ENCODE measurements around the gene RIN2. TPM values are rescaled to one million over a fixed set of nuclear protein-coding genes. Genes with fewer than 3 reads are reported as not detected.
"Not testable (repeated sequence)": the region's sequence is repeated elsewhere in the genome, so short reads cannot be mapped to it uniquely, and the experiment has no call there.

The RIN2 gene
- total RNA-seq, 1 donor = 102 TPM

GRCh38 chr20:19802492-19803158 is 44.6 kb downstream of the RIN2 start:
- TF ChIP-seq CTCF (IDR thresholded peaks at IDR 0.05; ENCODE audit: insufficient read depth, low read depth, low read length) = peak; percentile 12
- H3K4me3 ChIP-seq (ENCODE audit: low read depth, low read length) = no peak overlapping the region
- DNase-seq (ENCODE audit: low read depth) = no peak

DNA sequence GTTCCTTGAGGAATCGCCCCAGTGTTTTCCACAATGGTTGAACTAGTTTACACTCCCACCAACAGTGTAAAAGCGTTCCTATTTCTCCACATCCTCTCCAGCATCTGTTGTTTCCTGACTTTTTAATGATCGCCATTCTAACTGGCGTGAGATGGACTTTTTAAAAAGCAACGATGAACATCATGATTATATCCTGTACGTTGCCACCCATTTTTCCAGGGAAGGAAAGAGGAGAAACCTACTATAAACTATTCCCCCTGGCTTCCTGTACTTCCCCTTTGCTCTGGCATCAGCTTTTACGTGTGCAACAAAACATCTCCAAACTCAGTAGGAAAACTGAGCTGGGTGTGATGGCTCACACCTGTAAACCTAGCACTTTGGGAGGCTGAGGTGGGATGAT is 48.2 kb downstream of the RIN2 start:
- DNase-seq (ENCODE audit: low read depth) = not testable (repeated sequence)

GRCh38 chr20:19806806-19807190 is 48.7 kb downstream of the RIN2 start:
- no peak for DNase-seq (ENCODE audit: low read depth)
- no peak overlapping the region for H3K4me3 ChIP-seq (ENCODE audit: low read depth, low read length)
- TF ChIP-seq CTCF (IDR thresholded peaks at IDR 0.05; ENCODE audit: insufficient read depth, low read depth, low read length) = no peak

More for the DNA sequence above, 48.2 kb downstream of the RIN2 start:
- H3K4me3 ChIP-seq (ENCODE audit: low read depth, low read length) = not testable (repeated sequence)

GRCh38 chr20:19807191-19807945 is 49.3 kb downstream of the RIN2 start:
- peak; percentile 13 for DNase-seq (ENCODE audit: low read depth)
- TF ChIP-seq CTCF (IDR thresholded peaks at IDR 0.05; ENCODE audit: insufficient read depth, low read depth, low read length) = no peak

More at GRCh38 chr20:19807191-19807945, 49.3 kb downstream of the RIN2 start:
- H3K4me3 ChIP-seq (ENCODE audit: low read depth, low read length) = no peak overlapping the region
